ENCODE measurements around the gene STAT3.
"Not testable (repeated sequence)": the region's sequence is repeated elsewhere in the genome, so short reads cannot be mapped to it uniquely, and the experiment has no call there.

Gene STAT3

GRCh38 chr17:42309986-42310786, 78.1 kb downstream of the STAT3 start:
- TF ChIP-seq CTCF (IDR thresholded peaks at IDR 0.05; ENCODE audit: control insufficient read depth, extremely low read depth, insufficient read depth), result no peak
- DNase-seq (ENCODE audit: low read depth), result no peak
- H3K4me3 ChIP-seq (ENCODE audit: low read depth, low read length), result no peak overlapping the region

GRCh38 chr17:42309142-42309541, 79.1 kb downstream of the STAT3 start:
- TF ChIP-seq CTCF (IDR thresholded peaks at IDR 0.05; ENCODE audit: control insufficient read depth, extremely low read depth, insufficient read depth), result no peak
- no peak for DNase-seq (ENCODE audit: low read depth)

GRCh38 chr17:42308446-42308845, 79.8 kb downstream of the STAT3 start:
- DNase-seq (ENCODE audit: low read depth), result no peak
- no peak overlapping the region for H3K4me3 ChIP-seq (ENCODE audit: low read depth, low read length)
- TF ChIP-seq CTCF (IDR thresholded peaks at IDR 0.05; ENCODE audit: control insufficient read depth, extremely low read depth, insufficient read depth), result no peak

More at GRCh38 chr17:42309142-42309541, 79.1 kb downstream of the STAT3 start:
- no peak overlapping the region for H3K4me3 ChIP-seq (ENCODE audit: low read depth, low read length)

GRCh38 chr17:42307362-42307927, 80.8 kb downstream of the STAT3 start:
- H3K4me3 ChIP-seq (ENCODE audit: low read depth, low read length), result no peak overlapping the region
- DNase-seq (ENCODE audit: low read depth), result no peak
- no peak for TF ChIP-seq CTCF (IDR thresholded peaks at IDR 0.05; ENCODE audit: control insufficient read depth, extremely low read depth, insufficient read depth)

- DNase-seq (ENCODE audit: low read depth), result no peak
- H3K4me3 ChIP-seq (ENCODE audit: low read depth, low read length), result no peak overlapping the region
- TF ChIP-seq CTCF (IDR thresholded peaks at IDR 0.05; ENCODE audit: control insufficient read depth, extremely low read depth, insufficient read depth), result no peak
These were observed 81.9 kb downstream of the STAT3 start for GRCh38 chr17:42306385-42306667.

GRCh38 chr17:42305543-42306384, 82.5 kb downstream of the STAT3 start:
- H3K4me3 ChIP-seq (ENCODE audit: low read depth, low read length), result no peak overlapping the region
- TF ChIP-seq CTCF (IDR thresholded peaks at IDR 0.05; ENCODE audit: control insufficient read depth, extremely low read depth, insufficient read depth), result no peak
- DNase-seq (ENCODE audit: low read depth), result no peak

- not testable (repeated sequence) for DNase-seq (ENCODE audit: low read depth); H3K4me3 ChIP-seq (ENCODE audit: low read depth, low read length)
These were observed 83.3 kb downstream of the STAT3 start for GRCh38 chr17:42305031-42305330.
